HG02763 (cell line): ENCODE measurements around the gene PPP2R3C.
"Not testable (repeated sequence)": the region's sequence is repeated elsewhere in the genome, so short reads cannot be mapped to it uniquely, and the experiment has no call there.

Experiments used
- ATAC-seq: cut with Tn5 transposase; IDR thresholded peaks from one replicate; pipeline ENCODE4 v1.9.1; 2021; ENCODE audit warnings: mild to moderate bottlenecking, moderate library complexity; ENCODE audit not compliant: unreplicated experiment

The PPP2R3C gene

DNA sequence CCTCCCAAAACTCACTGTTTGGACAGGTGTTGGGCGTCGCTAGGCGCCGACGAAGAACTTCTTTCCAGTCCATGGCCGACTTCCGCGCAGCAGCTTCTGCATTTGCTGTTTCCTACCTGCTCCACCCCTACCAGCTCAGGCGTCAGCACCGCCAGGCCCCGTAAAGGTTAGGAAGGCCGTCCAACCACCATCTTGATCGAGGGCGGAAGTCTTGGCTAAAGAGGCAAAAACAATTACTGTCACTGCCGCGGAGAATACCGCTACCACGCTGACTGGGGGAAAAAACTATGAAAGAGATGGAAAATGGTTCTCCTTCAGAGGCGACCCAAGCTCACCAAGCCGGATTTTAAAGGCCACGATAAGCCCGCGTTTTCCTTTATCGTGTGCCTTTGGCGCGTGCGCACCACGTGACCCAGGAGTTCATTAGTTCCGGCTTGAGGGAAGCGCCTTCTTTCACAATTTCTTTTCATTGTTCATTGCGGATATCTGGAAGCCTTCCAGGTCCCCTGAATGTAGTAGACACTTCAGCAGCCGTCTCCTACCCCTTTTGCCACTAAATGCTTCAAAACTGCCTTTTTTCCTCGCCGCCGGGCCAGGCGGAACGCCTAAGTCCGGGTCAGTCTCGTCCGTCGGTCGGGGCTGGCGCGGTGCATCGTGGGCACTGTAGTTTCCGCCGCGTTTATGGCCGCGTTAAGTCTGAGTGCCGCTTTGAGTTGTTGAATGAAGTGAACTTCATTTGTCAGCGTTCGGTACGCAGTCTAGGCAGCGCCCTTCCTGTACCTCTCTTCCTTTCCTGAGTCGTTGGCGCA lies at the start of gene PPP2R3C, which contains the start of gene PRORP:
Gene PPP2R3C (minus strand): TSS at position 104 of the 809 bp plus-strand sequence. CDS start 31 bp downstream, at position 73.
Gene PRORP (plus strand): TSS at position 666 of the 809 bp plus-strand sequence. CDS start 694 bp downstream, outside the sequence.
- peak; percentile 81 for ATAC-seq

DNA sequence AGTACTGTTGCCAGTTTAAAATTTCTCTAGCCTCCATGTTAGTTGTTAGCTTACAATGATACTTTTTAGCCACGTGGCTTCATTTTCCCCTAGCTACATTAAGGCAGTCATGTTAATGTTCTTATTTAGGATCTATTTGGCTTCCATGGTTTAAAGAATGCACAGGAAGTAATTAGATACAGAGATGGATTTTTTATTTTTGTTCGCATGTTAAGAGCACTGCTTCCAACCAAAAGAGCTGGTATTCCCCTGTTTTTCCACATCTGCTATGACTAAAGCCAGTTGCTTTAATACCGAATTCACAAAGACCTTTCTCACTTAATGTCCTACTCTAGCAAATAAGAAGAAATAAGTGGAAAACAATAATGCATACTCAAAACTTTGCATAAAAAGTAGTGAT lies 45.7 kb upstream of the PPP2R3C start:
- no peak for ATAC-seq

DNA sequence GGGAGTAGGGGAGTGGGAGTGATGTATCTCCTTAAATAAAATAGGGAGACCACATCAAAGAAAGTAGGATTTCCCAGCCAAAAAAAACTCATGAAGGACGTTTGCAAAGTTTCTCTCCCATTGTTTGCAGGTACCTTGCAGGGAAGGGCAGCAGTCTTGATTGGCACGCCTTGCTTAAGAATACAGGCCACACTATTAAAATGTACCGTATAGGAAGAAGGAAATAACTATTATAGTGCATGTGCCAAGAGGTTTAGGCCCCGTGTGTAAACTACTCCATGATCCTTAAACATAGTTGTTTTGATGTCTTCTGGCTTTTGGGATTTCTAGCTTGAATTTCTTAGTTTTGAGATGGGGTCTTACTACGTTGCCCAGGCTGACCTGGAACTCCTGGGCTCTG lies 43.1 kb upstream of the PPP2R3C start:
- no peak for ATAC-seq

DNA sequence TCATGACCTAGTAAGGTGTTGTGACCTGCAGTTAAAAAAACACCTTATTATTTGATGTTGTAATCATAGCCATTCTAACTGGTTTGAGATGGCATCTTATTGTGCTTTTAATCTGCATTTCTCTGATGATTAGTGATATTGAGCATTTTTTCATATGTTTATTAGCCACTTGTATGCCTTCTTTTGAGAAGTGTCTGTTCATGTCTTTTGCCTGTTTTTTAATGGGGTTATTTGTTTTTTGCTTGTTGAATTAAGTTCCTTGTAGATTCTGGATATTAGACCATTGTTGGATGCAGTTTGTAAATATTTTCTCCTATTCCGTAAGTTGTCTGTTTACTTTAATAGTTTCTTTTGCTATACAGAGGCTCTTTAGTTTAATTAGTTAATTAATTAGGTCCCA lies 41.6 kb upstream of the PPP2R3C start:
- ATAC-seq: no peak

DNA sequence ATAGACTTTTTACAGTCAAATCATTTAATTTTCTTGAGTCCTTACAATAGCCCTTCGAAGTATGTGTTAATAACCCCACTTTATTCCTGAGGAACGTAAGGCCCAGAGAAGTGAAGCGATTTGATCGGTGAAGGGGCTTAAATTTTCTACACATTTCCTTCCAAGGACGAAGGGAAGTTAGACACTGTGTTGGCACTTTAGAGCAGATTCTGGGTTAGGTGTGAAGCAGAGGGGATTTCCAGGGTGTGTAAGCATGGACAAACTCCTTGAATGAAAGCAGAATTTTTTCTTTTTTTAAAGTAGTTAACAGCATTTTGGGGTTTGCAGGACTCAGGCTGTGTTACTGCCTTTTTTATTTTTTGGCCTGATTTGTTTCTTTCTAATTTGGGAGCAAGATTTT lies 39.4 kb upstream of the PPP2R3C start:
- ATAC-seq: no peak

DNA sequence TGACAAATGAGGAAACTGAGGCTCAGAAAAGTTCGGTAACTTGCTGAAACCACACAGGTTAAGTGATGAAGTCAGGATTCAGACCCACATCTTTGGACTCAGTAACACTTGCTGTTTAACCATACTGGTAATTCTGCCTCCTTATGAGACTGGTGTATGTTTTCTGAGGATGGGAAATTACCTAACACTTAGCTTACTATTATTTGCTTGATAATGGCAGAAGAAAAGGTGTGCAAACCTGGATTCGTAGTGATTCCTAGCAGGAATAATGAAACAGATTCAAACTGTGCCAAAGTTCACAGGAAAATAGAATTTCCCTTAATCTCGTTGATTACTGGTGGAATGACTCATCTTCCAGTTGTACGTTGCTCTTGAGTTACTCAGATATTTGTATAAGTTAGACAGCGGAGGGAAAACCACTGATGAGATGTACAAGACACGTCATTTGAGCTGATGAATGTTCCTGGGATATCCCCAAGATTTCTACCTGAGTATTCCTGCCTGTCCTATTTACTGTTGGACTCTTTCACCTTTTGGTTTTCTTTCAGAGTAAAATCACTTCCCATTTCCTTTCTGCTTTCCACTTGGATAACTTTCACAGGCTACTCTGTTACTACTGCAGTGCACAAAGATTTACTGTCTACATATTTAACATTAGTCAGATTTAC lies 38.1 kb upstream of the PPP2R3C start:
- no peak for ATAC-seq

DNA sequence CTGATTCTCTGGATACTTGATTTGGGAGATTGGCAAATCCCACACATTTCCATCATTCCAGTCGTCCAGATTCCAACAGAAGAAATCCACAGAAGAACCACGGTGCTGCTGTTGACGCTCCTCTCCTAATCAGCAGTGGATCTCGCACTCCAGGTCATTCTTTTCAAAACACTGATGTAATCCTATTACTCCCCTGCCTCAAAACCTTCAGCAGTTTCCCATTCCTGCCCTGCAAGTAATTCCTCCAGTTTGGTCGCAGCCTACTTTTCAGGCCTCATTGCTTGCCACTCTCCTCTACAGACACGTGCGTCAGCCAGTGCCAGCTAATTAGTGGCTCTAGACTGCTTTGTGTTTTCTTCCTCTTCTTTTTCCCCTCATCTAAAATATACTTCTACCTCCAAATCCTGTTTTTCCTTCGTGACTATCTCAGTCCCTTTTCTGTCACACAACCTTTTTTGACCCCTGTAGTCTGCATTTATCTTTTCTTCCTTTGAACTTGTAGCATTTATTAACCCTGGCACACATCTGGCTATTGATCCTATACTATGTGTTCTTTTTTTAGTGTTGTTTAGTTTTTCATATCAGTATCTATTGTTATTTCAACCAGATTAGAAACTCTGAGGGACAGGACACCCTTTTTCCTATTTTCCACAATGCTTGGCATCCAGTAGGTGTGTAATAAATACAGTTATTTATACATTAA lies 37.3 kb upstream of the PPP2R3C start:
- no peak for ATAC-seq

DNA sequence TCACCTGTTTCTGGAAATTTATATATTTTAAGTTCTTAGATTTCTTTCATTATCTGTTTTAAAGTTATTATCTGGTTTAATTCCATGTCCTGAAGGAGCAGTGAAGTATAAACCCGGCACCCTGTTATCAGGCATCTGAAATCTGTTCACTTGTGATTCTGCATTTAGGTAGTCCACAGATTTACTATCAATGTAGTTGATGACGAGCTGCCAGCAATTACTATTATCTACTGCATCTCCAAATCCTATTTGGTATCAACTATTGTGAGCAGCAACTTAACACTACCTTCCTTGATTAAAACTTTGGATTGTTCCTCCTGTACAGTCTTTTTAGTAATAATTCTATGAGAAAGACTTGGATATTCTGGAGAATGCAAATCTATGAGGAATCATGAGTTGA lies 36.7 kb upstream of the PPP2R3C start:
- ATAC-seq: no peak

DNA sequence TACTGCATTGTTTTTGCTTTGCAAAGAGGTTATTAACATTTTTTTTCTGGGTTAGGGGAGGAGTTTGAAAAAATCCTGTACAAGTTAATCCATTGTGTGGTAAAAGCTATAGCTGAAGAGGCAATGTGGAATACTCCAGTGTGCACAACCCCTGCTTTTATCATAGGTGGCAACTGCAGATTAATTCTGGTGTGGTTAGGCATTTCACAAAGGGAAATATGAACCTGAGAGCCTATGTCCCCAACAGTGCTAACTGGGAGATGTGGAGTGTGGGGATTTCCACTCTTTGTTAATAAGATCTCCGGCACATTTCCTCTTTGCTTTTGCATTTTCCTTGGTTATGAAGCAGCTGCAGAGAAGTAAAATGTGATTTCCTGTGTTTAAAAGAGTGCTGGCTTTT lies 34.2 kb upstream of the PPP2R3C start:
- ATAC-seq: no peak

DNA sequence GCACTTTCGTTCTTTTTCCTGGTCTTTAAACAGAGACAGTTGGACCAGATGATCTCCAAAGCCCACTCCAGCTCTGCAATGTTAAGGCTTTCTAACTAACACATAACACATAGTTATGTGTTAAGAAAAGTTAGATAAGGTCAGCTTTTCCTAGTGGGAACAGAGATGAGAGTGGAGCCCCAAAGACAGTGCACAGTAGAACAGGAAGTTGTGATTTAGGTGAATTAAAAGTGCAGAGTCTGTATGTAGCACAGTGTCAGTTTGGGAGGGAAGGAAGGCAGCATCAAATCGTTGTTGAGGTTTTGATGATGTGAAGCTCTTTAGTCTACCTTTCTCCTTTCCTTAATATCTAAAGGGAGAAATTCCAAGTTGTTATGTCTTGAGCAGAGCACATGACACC lies 32.2 kb upstream of the PPP2R3C start:
- ATAC-seq: no peak

DNA sequence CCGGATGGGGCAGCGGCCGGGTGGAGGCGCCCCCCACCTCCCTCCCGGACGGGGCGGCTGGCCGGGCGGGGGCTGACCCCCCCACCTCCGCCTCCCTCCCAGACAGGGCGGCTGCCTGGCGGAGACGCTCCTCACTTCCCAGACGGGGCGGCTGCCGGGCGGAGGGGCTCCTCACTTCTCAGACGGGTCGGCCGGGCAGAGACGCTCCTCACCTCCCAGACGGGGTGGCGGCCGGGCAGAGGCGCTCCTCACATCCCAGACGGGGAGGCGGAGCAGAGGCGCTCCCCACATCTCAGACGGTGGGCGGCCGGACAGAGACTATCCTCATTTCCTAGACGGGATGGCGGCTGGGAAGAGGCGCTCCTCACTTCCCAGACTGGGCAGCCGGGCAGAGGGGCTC lies 30.7 kb upstream of the PPP2R3C start:
- ATAC-seq: not testable (repeated sequence)

DNA sequence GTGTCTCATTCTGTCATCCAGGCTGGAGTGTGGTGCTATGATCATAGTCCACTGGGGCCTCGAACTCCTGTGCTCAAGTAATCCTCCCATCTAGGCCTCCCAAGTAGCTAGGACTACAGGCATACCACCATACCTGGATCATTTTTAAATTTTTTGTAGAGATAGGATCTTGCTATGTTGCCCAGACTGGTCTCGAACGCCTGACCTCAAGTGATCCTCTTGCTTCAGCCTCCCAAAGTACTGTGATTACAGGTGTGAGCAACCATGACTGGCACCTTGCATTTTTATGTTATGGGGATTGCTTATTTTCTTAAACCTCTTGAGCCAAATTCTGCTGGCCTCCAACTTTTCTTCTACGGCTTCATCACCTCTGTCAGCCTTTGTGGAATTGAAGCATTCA lies 27.4 kb upstream of the PPP2R3C start:
- ATAC-seq: no peak

DNA sequence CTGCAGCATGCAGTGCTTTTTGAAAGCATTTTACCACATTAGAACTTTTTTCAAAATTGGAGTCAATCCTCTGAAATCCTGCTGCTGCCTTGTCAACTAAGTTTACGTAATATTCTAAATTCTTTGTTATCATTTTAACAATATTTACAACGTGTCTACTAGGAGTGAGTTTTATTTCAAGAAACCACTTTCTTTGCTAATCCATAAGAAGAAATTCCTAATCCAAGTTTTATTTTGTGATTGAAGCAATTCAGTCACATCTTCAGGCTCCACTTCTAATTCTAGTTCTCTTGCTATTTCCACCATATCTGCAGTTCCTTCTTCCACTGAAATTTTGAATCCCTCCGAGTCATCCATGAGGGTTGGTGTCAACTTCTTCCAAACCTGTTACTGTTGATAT lies 25.9 kb upstream of the PPP2R3C start:
- ATAC-seq: no peak

DNA sequence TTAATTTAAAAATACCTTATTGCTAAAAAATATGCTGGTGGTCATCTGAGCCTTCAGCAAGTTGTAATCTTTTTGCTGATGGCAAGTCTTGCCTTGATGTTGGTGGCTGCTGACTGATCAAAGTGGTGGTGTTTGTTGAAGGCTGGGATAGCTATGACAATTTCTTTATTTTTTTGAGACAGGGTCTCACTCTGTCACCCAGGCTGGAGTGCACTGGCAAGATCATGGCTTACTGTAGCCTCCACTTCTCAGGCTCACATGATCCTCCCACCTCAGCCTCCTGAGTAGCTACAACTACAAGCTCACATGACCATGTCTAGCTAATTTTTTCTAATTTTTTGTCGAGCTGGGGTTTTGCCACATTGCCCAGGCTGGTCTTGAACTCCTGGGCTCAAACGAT lies 25.4 kb upstream of the PPP2R3C start:
- ATAC-seq: no peak

DNA sequence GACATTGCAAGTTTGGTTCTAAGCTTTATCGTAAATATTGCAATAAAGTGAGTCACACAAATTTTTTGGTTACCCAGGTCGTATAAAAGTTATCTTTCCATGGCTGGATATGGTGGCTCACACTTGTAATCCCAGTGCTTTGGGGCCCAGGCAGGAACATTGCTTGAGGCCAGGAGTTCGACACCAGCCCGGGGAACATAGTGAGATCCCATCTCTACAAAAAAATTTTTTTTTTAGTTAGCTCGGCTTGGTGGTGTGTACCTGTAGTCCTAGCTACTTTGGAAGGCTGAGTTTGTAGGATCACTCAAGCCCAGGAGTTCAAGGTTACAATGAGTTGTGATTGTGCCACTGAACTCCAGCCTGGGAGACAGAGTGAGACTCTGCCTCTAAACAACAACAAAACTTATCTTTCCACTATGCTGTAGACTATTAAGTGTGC lies 24.9 kb upstream of the PPP2R3C start:
- ATAC-seq: no peak

DNA sequence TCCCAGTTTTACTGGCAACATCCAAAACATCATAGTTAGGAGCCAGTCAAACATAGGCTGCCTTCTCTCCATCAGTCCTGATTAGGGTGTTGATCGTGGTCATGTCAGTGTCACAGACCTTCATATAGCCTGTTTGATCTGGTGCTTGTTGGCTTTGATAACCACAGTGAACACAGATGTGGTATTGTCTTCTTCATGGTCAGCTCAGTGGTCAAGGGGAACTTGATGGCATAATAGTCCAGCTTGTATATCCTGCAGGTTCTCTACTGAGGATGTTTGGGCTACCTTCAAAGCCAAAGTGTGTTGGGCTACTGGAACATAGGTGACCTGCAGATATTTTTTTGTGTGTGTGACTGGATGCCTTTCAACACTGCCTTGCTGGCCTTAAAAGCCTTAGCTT lies 22.2 kb upstream of the PPP2R3C start:
- no peak for ATAC-seq

DNA sequence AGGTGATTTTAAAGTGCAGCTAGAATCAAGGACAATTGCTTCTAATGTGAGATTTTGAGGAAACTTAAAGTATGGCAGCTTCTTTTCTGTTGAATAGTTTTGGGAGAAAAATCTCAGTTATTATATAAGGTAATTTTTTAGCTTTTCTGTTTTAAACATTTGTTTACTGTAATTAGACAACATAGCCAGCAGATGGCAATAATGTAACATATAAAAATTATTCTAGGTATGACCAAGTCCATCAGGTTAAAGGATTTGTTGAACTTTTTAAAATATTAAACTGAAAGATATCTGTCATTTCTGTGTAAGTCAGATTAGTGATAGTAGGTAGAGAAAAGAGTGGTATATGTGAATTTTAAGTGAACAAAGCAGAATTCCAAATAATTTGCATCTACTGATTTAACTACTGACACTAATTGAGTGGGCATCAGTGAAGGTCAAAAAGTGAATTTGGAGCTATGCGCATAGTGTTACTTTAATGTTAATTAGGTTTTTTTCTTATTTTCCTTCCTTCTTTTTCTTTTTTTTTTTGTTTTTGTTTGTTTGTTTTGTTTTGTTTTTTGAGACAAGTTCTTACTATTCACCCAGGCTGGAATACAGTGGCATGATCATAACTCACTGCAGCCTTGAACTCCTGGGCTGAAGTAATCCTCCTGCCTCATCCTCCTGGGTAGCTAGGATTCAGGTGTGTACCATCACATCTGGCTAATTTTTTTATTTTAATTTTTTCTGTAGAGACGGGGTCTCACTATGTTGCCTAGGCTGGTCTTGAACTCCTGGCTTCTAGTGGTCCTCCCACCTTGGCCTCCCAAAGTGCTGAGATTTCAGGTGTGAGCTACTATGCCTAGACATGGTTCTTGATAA lies 19.2 kb upstream of the PPP2R3C start:
- ATAC-seq: no peak

DNA sequence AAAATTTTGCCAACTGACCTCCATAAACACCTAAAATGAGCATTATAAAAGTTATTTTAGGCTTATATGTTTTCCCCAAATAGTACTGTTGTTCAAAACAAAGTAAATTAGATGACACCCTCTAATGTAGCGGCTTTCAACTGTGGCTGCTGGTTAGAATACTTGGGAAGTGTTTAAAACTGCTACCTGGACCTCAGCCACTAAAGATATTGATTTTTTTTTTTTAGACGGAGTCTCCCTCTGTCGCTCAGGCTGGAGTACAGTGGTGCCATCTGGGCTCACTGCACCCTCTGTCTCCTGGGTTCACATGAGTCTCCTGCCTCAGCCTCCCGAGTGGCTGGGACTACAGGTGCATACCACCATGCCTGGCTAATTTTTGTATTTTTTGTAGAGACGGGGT lies 16.8 kb upstream of the PPP2R3C start:
- no peak for ATAC-seq

DNA sequence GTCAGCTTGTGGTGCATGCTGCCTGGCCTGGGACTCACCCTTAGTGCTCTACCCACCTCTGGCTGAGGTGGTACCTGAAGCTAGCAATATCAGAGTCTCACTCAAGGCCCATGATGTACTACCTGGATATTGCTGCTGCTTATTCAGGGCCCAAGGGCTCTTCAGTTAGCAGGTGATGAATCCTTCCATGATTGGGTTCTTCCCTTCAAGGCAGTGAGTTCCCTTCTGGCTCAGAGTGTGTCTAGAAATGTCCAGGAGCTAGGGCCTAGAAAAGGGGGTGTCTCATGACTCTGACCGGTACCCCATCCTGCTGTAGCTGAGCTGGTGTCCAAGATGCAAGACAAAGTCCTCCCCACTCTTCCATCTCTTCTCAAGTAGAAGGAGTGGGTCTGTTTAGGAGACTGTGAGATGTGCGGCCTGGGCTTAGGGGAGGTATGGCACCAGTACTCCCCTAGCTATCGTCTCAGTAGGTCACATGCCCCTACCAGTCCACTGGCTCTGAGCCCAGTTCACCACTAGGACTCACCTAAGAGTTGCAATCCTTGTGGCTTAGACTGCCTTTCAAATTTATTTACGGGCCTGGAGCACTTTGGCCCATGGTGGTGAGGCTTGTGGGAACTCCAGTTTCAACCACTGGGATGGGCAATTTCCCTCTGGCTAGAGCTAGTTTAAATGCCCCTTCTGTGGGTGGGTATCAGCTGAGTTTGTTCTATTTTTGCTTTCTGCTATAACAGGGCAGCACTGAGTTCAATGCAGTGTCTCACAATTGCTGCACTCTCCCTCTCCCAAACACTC lies 12.7 kb upstream of the PPP2R3C start:
- ATAC-seq: no peak
